Measurements from ENCODE around the gene SEC24D.

The SEC24D gene

GRCh38 chr4:118839221-118839927, 3.4 kb upstream of the SEC24D start:
- no peak for DNase-seq

GRCh38 chr4:118837121-118837507, 1.2 kb upstream of the SEC24D start:
- no peak for DNase-seq

- DNase-seq = peak; percentile 34
These were observed 585 bp upstream of the SEC24D start for GRCh38 chr4:118836301-118837120.

GRCh38 chr4:118834960-118835569, 861 bp downstream of the SEC24D start:
- DNase-seq = peak; percentile 5

GRCh38 chr4:118834070-118834469, 1.9 kb downstream of the SEC24D start:
- no peak for DNase-seq

- DNase-seq = no peak
These were observed 2.6 kb downstream of the SEC24D start for GRCh38 chr4:118833192-118833820.

- DNase-seq = no peak
These were observed 6.8 kb downstream of the SEC24D start for GRCh38 chr4:118829107-118829506.

- DNase-seq = no peak
These were observed 9.0 kb downstream of the SEC24D start for GRCh38 chr4:118826723-118827444.

- DNase-seq = no peak
These were observed 10.1 kb downstream of the SEC24D start for GRCh38 chr4:118825799-118826198.

- no peak for DNase-seq
These were observed 11.8 kb downstream of the SEC24D start for GRCh38 chr4:118824141-118824540.

GRCh38 chr4:118823471-118823870, 12.5 kb downstream of the SEC24D start:
- no peak for DNase-seq

GRCh38 chr4:118821590-118822293, 14.2 kb downstream of the SEC24D start:
- no peak for DNase-seq

- no peak for DNase-seq
These were observed 18.6 kb downstream of the SEC24D start for GRCh38 chr4:118817178-118817930.

GRCh38 chr4:118816538-118817177, 19.3 kb downstream of the SEC24D start:
- DNase-seq = no peak

- DNase-seq = no peak
These were observed 21.0 kb downstream of the SEC24D start for GRCh38 chr4:118814891-118815290.

GRCh38 chr4:118814058-118814457, 21.9 kb downstream of the SEC24D start:
- DNase-seq = no peak

- no peak for DNase-seq
These were observed 22.4 kb downstream of the SEC24D start for GRCh38 chr4:118813561-118813960.

- no peak for DNase-seq
These were observed 24.1 kb downstream of the SEC24D start for GRCh38 chr4:118811832-118812231.

- no peak for DNase-seq
These were observed 24.7 kb downstream of the SEC24D start for GRCh38 chr4:118810991-118811764.

GRCh38 chr4:118807659-118808058, 28.3 kb downstream of the SEC24D start:
- no peak for DNase-seq
